GM12892 (cell line): ENCODE results near the gene IMMP2L.

Experiments used
- POLR2A ChIP-seq: IDR thresholded peaks from 2 replicates; pipeline ENCODE4 v1.6.1; 2011; ENCODE audit warnings: low read depth, low read length, control low read depth
- POLR2AphosphoS5 ChIP-seq: IDR thresholded peaks from 2 replicates; pipeline ENCODE4 v1.6.1; 2011; ENCODE audit warnings: low read depth, low read length, control low read depth

DNA sequence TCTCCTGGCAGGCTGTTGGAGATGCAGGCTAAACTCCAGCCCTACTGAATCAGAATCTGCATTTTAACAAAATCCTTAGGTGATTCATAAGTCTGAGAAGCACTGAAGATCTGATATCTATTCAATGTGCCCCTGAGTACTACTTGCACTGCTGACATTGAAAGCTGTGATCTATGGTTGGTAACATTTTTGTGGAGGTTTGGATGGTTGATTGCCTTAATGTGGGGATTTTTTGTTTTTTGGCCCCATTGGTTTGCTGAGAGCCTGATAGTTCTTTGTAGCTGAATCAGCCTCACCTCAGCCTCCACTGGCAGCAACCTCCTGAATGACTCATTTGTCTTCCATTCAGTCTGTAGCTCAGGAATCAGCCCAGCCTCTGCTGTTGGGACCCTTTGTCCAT is 486.1 kb downstream of the IMMP2L start:
- no peak for TF ChIP-seq POLR2AphosphoS5
- no peak for TF ChIP-seq POLR2A
